Right lobe of liver (tissue), 4 donors: ENCODE results near the gene NAA60.

Experiments
- POLR2A ChIP-seq: fragments of 450-650 bp; IDR thresholded peaks from one replicate; pipeline ENCODE4 v1.6.1; 2017; ENCODE audit warnings: antibody characterized with exemption, mild to moderate bottlenecking
- TF ChIP-seq, protein P1 (sequence below), 4 donors: fragments of 200-600 bp in 3 of 4; fragments of 450-650 bp in 1 of 4; IDR thresholded peaks; one replicate each; pipeline versions ENCODE4 v1.5.1 to v1.8.0; 2016 to 2022; ENCODE audit warnings: antibody characterized with exemption in 4 of 4, mild to moderate bottlenecking in 2 of 4
- donor health status: DM: no; HTN: no; CAD: no.
- donor health status: DM: no; HTN: no; CAD: no.
- donor health status: DM: no; HTN: yes; CAD: no.

DNA sequence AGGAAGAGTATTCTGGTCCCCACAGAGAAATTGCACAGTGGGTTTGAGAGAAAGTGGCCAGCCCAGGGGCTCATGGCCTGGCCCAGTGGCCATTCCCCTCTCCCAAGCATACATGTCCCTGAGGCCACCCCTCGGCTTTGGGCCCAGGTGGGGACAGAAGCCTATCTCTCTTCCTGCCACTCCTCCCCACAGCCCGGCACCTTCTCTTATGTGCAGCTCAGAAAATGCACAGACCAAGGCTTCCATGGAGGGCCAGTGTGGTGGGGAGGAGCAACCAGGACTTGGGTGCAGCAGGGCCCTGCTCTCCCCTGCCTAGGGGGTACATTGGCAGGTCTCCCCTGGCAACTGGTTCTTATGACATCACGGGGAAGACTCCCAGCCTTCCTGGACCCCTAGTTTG lies 51.7 kb downstream of the NAA60 start, which contains the start of gene C16orf90:
- TF ChIP-seq POLR2A: no peak
- TF ChIP-seq, protein P1, sequence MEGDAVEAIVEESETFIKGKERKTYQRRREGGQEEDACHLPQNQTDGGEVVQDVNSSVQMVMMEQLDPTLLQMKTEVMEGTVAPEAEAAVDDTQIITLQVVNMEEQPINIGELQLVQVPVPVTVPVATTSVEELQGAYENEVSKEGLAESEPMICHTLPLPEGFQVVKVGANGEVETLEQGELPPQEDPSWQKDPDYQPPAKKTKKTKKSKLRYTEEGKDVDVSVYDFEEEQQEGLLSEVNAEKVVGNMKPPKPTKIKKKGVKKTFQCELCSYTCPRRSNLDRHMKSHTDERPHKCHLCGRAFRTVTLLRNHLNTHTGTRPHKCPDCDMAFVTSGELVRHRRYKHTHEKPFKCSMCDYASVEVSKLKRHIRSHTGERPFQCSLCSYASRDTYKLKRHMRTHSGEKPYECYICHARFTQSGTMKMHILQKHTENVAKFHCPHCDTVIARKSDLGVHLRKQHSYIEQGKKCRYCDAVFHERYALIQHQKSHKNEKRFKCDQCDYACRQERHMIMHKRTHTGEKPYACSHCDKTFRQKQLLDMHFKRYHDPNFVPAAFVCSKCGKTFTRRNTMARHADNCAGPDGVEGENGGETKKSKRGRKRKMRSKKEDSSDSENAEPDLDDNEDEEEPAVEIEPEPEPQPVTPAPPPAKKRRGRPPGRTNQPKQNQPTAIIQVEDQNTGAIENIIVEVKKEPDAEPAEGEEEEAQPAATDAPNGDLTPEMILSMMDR (IDR thresholded peaks at IDR 0.05): no peak
